Heart left ventricle (tissue), 16 donors: ENCODE measurements around the gene TMEM175. TPM values are rescaled to one million over a fixed set of nuclear protein-coding genes. Genes with fewer than 3 reads are reported as not detected.
A peak's percentile ranks its signal among the peaks of the same experiment; 100 is the strongest.

Source experiments
- ATAC-seq, 4 donors: fragments of 200-7000 bp; cut with Tn5 transposase; one replicate each; pipeline ENCODE4 v1.9.1; 2020 to 2022; ENCODE audit warnings: moderate library complexity in 4 of 4, mild to moderate bottlenecking in 3 of 4, moderate number of reproducible peaks in 1 of 4
- DNase-seq, 5 donors: peaks; one replicate each; pipeline ENCODE4 v3.0.0-alpha.2; 2020
- H3K27ac ChIP-seq, 12 donors: fragments of 200-600 bp; sonication (generic) in 4 of 12; one replicate each; pipeline versions ENCODE4 v1.5.0 to v1.8.0; 2016 to 2022; ENCODE audit warnings: mild to moderate bottlenecking in 2 of 12
- H3K27me3 ChIP-seq, 9 donors: fragments of 200-600 bp; sonication (generic) in 2 of 9; one replicate each; pipeline versions ENCODE4 v1.5.1 to v1.8.0; 2016 to 2022; ENCODE audit warnings: mild to moderate bottlenecking in 3 of 9
- H3K36me3 ChIP-seq, 9 donors: fragments of 200-600 bp; sonication (generic) in 2 of 9; one replicate each; pipeline versions ENCODE4 v1.5.0 to v1.8.0; 2018 to 2022; ENCODE audit warnings: mild to moderate bottlenecking in 2 of 9
- H3K4me1 ChIP-seq, 12 donors: fragments of 200-600 bp; sonication (generic) in 4 of 12; one replicate each; pipeline versions ENCODE4 v1.5.0 to v1.8.0; 2016 to 2022; ENCODE audit warnings: mild to moderate bottlenecking in 3 of 12
- H3K4me3 ChIP-seq, 12 donors: fragments of 200-600 bp; sonication (generic) in 4 of 12; one replicate each; pipeline versions ENCODE4 v1.5.0 to v1.8.0; 2017 to 2022; ENCODE audit warnings: mild to moderate bottlenecking in 9 of 12, moderate library complexity in 4 of 12
- H3K9me3 ChIP-seq, 12 donors: fragments of 200-600 bp; sonication (generic) in 4 of 12; one replicate each; pipeline versions ENCODE4 v1.5.0 to v1.8.0; 2016 to 2022; ENCODE audit warnings: mild to moderate bottlenecking in 1 of 12
- POLR2A ChIP-seq, 2 donors: fragments of 450-650 bp; IDR thresholded peaks; one replicate each; pipeline ENCODE4 v1.6.1; 2017; ENCODE audit warnings: antibody characterized with exemption in 2 of 2, mild to moderate bottlenecking in 2 of 2, moderate library complexity in 2 of 2
- WGBS, 4 donors: extraction: QIAGEN DNeasy Blood & Tissue Kit in 2 of 4; methylation state at CpG; one replicate each; pipeline versions ENCODE4 v1.1.5 to v1.1.7; 2013 to 2018; 5-methylcytosine and 5-hydroxymethylcytosine counted together
- intact Hi-C, 10 donors: fragments of 100-400 bp; cut with DNase I; formaldehyde crosslinking; loops; one replicate each; pipeline versions ENCODE4 v1.11.1 to v1.14.2; 2022
- polyA plus RNA-seq, 2 donors: library from polyadenylated mRNA; stranded (reverse); fragments of 200-250 nt; gene quantifications; one replicate each; pipeline ENCODE4 v1.2.3, GENCODE V29; 2013
- total RNA-seq, 9 donors: library from RNA; depleted of rRNA in 2 of 9; stranded (reverse); fragments of >200 nt in 2 of 9; fragmentation: NEBNext Ultra II Directional in 3 of 9; extraction: Animal tissue kit (Norgen Biotek cat#: 25700) in 3 of 9; gene quantifications; one replicate each; pipeline versions ENCODE4 v1.1.0 to v1.2.4, GENCODE V29; 2016 to 2023
- TF ChIP-seq, protein P1 (sequence below), 12 donors: fragments of 200-600 bp; sonication (generic) in 4 of 12; IDR thresholded peaks; one replicate each; pipeline versions ENCODE4 v1.5.0 to v1.8.0; 2018 to 2022; ENCODE audit warnings: antibody characterized with exemption in 12 of 12, mild to moderate bottlenecking in 5 of 12
- donor health status: ischemic (EF 13 %, LVEDD 7.1; RV severe dilation, severe dysfunction).
- donor health status: healthy with polysubstance abuse.
- donor health status: DM: no; HTN: yes; CAD: no.
- donor health status: DM: no; HTN: no; CAD: no.
- donor health status: ischemic (EF 25% LVEDD 6.9; RV normal size, moderate dysfunction).
- donor health status: ischemic (EF 25% LVEDD 5.7; RV mildly dilated, moderate dysfunction).
- donor health status: healthy.
- donor health status: DM: yes; HTN: yes; CAD: no.
- donor health status: ischemic (EF 35%, LVEDD 5.7; RV mildly dilated, moderate dysfunction).
- donor health status: nonischemic (EF 11% LVEDD 7.7; RV severe dilation, severe dysfunction).
- donor health status: DM: yes; HTN: yes; CAD: no.
- donor health status: PGD.
- donor health status: ischemic (EF 29% LVEDD 5.4; RV normal size, mild dysfunction).
- donor health status: nonischemic (EF 23%, LVEDD 6.1; RV moderate dilation, normal function).

Gene TMEM175
- total and polyA plus RNA-seq, 11 donors: 14.2 to 34.6 (median 20.1) TPM

DNA sequence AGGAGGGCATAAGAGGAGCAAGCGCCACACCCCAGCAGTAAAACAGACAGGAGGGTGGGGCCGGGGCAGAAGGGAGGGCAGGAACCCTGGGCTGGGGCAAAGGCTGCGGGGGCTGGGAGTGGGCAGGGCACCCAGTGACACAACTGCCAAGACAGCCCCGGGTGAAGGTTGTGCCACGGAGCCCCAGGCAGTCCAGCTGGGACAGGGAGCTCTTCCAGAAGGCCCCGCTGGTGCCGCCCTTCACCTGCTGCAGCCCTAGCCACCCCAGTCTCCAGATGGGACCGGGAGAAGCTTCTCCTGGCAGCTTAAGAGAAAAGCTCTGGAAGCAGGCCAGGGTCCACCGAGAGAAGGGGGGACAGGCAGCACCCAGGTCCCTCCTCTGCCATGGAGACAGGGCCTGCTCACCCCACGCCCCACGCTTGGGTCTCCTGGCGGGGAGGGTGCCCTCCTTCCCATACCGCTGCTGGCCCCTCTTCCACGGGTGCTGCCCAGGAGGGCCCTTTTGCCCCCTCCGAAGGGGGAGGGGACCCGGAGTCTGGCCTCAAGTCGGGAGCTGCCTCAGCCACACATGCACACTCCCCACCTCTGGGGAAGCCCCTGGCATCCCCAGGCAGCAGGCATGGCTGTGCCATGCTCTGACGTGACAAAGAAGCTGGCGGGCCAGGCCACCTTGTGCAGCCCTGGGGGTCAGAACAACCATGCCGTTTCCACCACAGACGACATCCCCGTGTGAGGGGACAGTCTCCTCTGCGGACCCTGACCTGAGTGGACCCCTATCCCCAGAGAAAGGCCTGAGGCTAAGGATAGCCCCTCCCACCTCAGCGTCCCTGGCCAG lies 39.6 kb downstream of the TMEM175 start:
- Histone ChIP-seq H3K27me3 (peaks cover 0 to 13% (median 0%) of the 10 kb centered on the region in 9 donors), H3K9me3 (no peaks in the 10 kb centered on the region), H3K27ac (no peak overlapping the region), H3K4me1 (peaks cover 8 to 39% (median 20%) of the 10 kb centered on the region in 12 donors), H3K4me3 (peak overlapping the region in 9 of 12 donors; percentile 67 to 98 (median 82)), H3K36me3 (peaks cover 0 to under 1% (median 0%) of the 10 kb centered on the region in 9 donors)
- DNase-seq: peak in 1 of 5 donors; percentile 61
- 68 to 76% (median 71%) methylated on average over 17 to 24 of the region's 24 CpGs for WGBS, 4 donors
- intact Hi-C loops: loop anchor here in 1 of 10 donors (5.0 kb wide), 1 partner anchor 40 kb away; the partner anchor contains the start of genes GAK and TMEM175
- TF ChIP-seq, protein P1, sequence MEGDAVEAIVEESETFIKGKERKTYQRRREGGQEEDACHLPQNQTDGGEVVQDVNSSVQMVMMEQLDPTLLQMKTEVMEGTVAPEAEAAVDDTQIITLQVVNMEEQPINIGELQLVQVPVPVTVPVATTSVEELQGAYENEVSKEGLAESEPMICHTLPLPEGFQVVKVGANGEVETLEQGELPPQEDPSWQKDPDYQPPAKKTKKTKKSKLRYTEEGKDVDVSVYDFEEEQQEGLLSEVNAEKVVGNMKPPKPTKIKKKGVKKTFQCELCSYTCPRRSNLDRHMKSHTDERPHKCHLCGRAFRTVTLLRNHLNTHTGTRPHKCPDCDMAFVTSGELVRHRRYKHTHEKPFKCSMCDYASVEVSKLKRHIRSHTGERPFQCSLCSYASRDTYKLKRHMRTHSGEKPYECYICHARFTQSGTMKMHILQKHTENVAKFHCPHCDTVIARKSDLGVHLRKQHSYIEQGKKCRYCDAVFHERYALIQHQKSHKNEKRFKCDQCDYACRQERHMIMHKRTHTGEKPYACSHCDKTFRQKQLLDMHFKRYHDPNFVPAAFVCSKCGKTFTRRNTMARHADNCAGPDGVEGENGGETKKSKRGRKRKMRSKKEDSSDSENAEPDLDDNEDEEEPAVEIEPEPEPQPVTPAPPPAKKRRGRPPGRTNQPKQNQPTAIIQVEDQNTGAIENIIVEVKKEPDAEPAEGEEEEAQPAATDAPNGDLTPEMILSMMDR (IDR thresholded peaks at IDR 0.05): no peak
- TF ChIP-seq POLR2A (IDR thresholded peaks at IDR 0.05): no peak
- no peak for ATAC-seq

DNA sequence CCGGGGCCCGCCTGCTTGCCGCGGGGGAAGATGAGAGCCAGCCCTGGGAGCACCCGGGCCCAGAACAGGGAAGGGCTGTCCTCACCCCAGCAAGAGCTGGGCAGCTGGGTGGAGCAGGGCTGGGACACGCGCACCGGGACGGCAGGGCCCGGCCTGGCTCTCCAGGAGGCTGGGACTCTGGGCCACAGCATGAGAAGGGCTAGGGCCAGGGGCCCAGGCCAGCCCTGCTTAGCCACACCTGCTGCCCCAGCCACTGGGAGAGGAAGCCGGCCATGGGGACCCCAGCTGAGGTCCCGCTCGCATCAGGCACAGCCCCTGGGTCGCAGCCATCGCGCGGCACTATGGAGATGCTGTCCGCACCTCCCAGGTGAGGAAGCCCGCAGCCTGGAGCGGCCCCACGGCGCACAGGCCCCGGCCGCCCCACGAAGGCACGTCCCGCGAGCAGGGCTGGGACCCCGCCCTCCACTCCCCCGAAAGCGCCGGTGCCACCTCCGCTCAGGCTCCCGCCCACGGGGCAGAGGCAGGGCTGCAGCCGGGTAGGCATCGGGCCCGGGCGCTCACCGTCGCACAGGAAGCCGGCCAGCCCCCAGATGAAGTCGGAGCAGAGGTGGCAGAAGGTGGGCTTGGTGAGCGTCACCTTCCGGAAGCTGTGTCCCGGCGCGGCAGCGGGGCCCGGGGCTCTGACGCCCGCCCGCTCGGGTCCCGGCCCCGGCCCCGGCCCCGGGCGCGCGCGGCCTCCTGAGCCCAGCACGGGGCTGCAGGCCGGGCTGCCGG lies 40.6 kb downstream of the TMEM175 start:
- peak overlapping the region in 4 of 12 donors; percentile 40 to 55 (median 48) for H3K27ac ChIP-seq
- WGBS, 4 donors: 0 to 1% (median 1%) methylated on average over 16 to 65 of the region's 65 CpGs
- DNase-seq: peak in 2 of 5 donors; percentile 46 to 75

DNA sequence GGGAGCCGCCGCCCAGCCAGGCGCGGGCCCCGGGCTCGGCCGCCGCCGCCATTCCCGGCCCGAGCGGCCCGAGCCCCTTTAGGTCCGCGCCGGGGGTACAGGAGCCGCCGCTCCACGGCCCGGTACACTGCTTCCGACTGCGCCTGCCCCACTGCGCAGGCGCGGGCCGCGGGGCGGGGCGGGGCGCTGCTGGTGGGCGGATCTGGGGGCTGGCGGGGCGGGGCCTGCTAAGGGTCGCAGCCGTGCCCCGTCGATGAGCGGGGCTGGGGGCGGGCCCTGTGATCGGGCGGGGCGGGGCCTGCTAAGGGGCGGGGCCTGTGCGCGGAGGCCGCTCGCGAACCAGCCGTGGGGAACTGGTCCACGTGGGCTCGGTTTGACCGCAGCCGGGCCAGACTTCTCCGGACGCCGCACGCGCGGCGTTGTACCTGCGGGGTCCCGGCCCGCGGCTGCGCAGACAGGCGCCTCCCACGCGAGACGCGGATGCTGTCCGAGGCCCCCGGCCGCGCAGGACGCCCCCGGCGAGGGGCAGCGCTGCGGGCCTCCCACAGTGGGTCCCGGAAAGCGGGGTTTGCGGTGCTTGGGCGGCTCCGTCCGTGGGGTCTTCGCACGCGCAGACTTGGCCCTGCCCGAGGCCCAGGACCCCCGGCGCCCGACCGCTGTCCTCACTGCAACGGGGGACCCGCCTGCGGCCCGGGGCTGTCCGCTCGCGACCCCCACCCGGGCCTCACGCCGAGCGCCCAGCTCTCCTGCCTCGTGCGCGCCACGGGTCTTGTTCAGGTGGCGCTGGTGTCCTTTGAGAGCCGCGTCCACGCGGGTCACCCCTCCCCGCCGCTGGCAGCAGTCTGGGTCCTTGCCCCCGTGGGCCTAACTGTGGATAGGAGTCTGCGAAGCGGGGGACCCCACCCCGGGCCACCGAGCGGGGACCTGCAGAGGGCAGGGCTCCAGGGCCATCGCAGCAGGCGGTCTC lies 41.5 kb downstream of the TMEM175 start, which contains the start of gene DGKQ:
Gene DGKQ (minus strand): TSS at position 139 of the 967 bp plus-strand sequence. CDS start 87 bp downstream, at position 52.
- Histone ChIP-seq H3K27me3 (peaks cover 0 to 1% (median 0%) of the 10 kb centered on the region in 9 donors), H3K9me3 (no peaks in the 10 kb centered on the region), H3K4me1 (peaks cover 8 to 32% (median 19%) of the 10 kb centered on the region in 12 donors), H3K27ac (peak within 1 kb of the TSS in 4 of 12 donors; percentile 40 to 55 (median 48)), H3K4me3 (peak within 1 kb of the TSS; percentile 55 to 98 (median 78)), H3K36me3 (no peaks in the 10 kb centered on the region)
- 23 to 37% (median 29%) methylated on average over 34 to 123 of the region's 123 CpGs for WGBS, 4 donors
- TF ChIP-seq, protein P1 (IDR thresholded peaks at IDR 0.05): no peak
- no peak for TF ChIP-seq POLR2A (IDR thresholded peaks at IDR 0.05)
- ATAC-seq: peak; percentile 90 to 98 (median 97)
- DNase-seq: peak; percentile 87 to 96 (median 89)
- intact Hi-C loops: loop anchor here in 1 of 10 donors (5.0 kb wide), 1 partner anchor 41 kb away; the partner anchor contains the start of genes GAK and TMEM175

More for the DNA sequence above, 40.6 kb downstream of the TMEM175 start:
- Histone ChIP-seq H3K27me3 (peaks cover 0 to 10% (median 0%) of the 10 kb centered on the region in 9 donors), H3K4me3 (peak overlapping the region; percentile 55 to 98 (median 78)), H3K4me1 (peaks cover 8 to 32% (median 20%) of the 10 kb centered on the region in 12 donors), H3K9me3 (no peaks in the 10 kb centered on the region), H3K36me3 (no peaks in the 10 kb centered on the region)
- TF ChIP-seq, protein P1 (IDR thresholded peaks at IDR 0.05): no peak
- no peak for TF ChIP-seq POLR2A (IDR thresholded peaks at IDR 0.05)
- intact Hi-C loops: loop anchor here in 1 of 10 donors (5.0 kb wide), 1 partner anchor 41 kb away; the partner anchor contains the start of genes GAK and TMEM175
- peak in 3 of 4 donors; percentile 11 to 17 (median 11) for ATAC-seq
